ENCODE results near the gene TAAR2.

DNA sequence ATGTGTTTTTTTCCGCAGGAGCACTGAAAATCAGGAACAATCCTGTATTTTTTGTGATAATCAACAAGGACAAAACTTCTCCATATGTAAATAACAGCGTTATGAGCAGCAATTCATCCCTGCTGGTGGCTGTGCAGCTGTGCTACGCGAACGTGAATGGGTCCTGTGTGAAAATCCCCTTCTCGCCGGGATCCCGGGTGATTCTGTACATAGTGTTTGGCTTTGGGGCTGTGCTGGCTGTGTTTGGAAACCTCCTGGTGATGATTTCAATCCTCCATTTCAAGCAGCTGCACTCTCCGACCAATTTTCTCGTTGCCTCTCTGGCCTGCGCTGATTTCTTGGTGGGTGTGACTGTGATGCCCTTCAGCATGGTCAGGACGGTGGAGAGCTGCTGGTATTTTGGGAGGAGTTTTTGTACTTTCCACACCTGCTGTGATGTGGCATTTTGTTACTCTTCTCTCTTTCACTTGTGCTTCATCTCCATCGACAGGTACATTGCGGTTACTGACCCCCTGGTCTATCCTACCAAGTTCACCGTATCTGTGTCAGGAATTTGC is 53.8 kb downstream of the TAAR2 start, which contains the start of gene TAAR6:
- TF ChIP-seq, protein P1, sequence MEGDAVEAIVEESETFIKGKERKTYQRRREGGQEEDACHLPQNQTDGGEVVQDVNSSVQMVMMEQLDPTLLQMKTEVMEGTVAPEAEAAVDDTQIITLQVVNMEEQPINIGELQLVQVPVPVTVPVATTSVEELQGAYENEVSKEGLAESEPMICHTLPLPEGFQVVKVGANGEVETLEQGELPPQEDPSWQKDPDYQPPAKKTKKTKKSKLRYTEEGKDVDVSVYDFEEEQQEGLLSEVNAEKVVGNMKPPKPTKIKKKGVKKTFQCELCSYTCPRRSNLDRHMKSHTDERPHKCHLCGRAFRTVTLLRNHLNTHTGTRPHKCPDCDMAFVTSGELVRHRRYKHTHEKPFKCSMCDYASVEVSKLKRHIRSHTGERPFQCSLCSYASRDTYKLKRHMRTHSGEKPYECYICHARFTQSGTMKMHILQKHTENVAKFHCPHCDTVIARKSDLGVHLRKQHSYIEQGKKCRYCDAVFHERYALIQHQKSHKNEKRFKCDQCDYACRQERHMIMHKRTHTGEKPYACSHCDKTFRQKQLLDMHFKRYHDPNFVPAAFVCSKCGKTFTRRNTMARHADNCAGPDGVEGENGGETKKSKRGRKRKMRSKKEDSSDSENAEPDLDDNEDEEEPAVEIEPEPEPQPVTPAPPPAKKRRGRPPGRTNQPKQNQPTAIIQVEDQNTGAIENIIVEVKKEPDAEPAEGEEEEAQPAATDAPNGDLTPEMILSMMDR (IDR thresholded peaks at IDR 0.05): no peak
- no peak for TF ChIP-seq POLR2A (IDR thresholded peaks at IDR 0.05)
